Fibroblast of lung (primary cell): ENCODE measurements around the gene FAM25A. TPM values are rescaled to one million over a fixed set of nuclear protein-coding genes. Genes with fewer than 3 reads are reported as not detected.
"Not testable (repeated sequence)": the region's sequence is repeated elsewhere in the genome, so short reads cannot be mapped to it uniquely, and the experiment has no call there.

ENCODE experiments used
- DNase-seq, 2 donors: peaks; one replicate each; pipeline versions ENCODE4 v3.0.0 to v3.0.0-alpha.2; 2010; ENCODE audit warnings: low read depth in 2 of 2
- H2AFZ ChIP-seq: 2 replicates; pipeline ENCODE4 v1.5.1; 2012; ENCODE audit warnings: low read length, control low read depth, inconsistent platforms
- H3K27ac ChIP-seq: 2 replicates; pipeline ENCODE4 v1.5.1; 2011; ENCODE audit warnings: low read length, control low read depth; ENCODE audit not compliant: insufficient read depth
- H3K27me3 ChIP-seq: 2 replicates; pipeline ENCODE4 v1.5.1; 2011; ENCODE audit warnings: mild to moderate bottlenecking, low read length; ENCODE audit not compliant: control insufficient read depth, insufficient read depth
- H3K36me3 ChIP-seq: 2 replicates; pipeline ENCODE4 v1.5.1; 2011; ENCODE audit warnings: low read length; ENCODE audit not compliant: control insufficient read depth, insufficient read depth
- H3K4me1 ChIP-seq: 2 replicates; pipeline ENCODE4 v1.5.1; 2011; ENCODE audit warnings: low read length; ENCODE audit not compliant: control insufficient read depth, insufficient read depth; ENCODE audit errors: extremely low read depth
- H3K4me2 ChIP-seq: 2 replicates; pipeline ENCODE4 v1.5.1; 2011; ENCODE audit warnings: low read length, control low read depth; ENCODE audit not compliant: insufficient read depth; ENCODE audit errors: extremely low read depth
- H3K4me3 ChIP-seq, 4 experiments: fragments of 200-600 bp in 1 of 4; sonication (generic) in 1 of 4; replicated peaks in 1 of 4; 2 replicates each; pipeline ENCODE4 v1.5.1; 2011 to 2016; ENCODE audit warnings: low read length in 4 of 4, low read depth in 3 of 4, mild to moderate bottlenecking in 3 of 4, control low read depth in 2 of 4, inconsistent platforms in 1 of 4, mixed read lengths in 1 of 4; ENCODE audit not compliant: insufficient read depth in 1 of 4; ENCODE audit errors: control extremely low read depth in 1 of 4
- H3K79me2 ChIP-seq: 2 replicates; pipeline ENCODE4 v1.5.1; 2012; ENCODE audit warnings: mild to moderate bottlenecking, low read length, inconsistent platforms; ENCODE audit not compliant: control insufficient read depth, insufficient read depth
- H3K9ac ChIP-seq: 2 replicates; pipeline ENCODE4 v1.5.1; 2011; ENCODE audit warnings: mild to moderate bottlenecking, low read length, control low read depth; ENCODE audit not compliant: insufficient read depth
- H3K9me3 ChIP-seq: 2 replicates; pipeline ENCODE4 v1.5.1; 2012; ENCODE audit warnings: low read depth, low read length; ENCODE audit not compliant: control insufficient read depth, insufficient read depth
- H4K20me1 ChIP-seq: 2 replicates; pipeline ENCODE4 v1.5.1; 2011; ENCODE audit warnings: low read length; ENCODE audit not compliant: control insufficient read depth, insufficient read depth; ENCODE audit errors: extremely low read depth
- EZH2 ChIP-seq: IDR thresholded peaks from 2 replicates; pipeline ENCODE4 v1.5.1; 2012; ENCODE audit warnings: low read length, control low read depth, mild to moderate bottlenecking; ENCODE audit errors: missing control alignments
- polyA plus RNA-seq, 2 donors: library from polyadenylated mRNA; depleted of rRNA in 1 of 2; stranded (reverse) in 1 of 2; unstranded in 1 of 2; fragments of >200 nt; gene quantifications; 2 replicates each; pipeline ENCODE4 v1.2.1, GENCODE V29; 2011 to 2012; ENCODE audit warnings: missing spikeins in 1 of 2
- total RNA-seq: library from RNA; depleted of rRNA; stranded (reverse); fragments of >200 nt; gene quantifications from 2 replicates; pipeline ENCODE4 v1.2.1, GENCODE V29; 2014
- TF ChIP-seq, protein P1 (sequence below), 2 donors: IDR thresholded peaks in 1 of 2; conservative IDR thresholded peaks in 1 of 2; 1 replicate in 1 of 2; 2 replicates in 1 of 2; pipeline ENCODE4 v1.5.1; 2011 to 2012; ENCODE audit warnings: low read length in 2 of 2, control low read depth in 1 of 2, inconsistent platforms in 1 of 2, low read depth in 1 of 2, mild to moderate bottlenecking in 1 of 2

FAM25A gene
- total and polyA plus RNA-seq, 2 donors (not counting 1 experiment from before 2014, with no cell fraction given), result not detected

GRCh38 chr10:86979296-86979818, 40.7 kb upstream of the FAM25A start:
- H3K27ac ChIP-seq, result no peak overlapping the region
- no peaks in the 10 kb centered on the region for H4K20me1 ChIP-seq
- H3K9me3 ChIP-seq, result no peaks in the 10 kb centered on the region
- DNase-seq, result peak in 1 of 2 donors; percentile 36
- H3K4me1 ChIP-seq, result no peaks in the 10 kb centered on the region
- H3K4me3 ChIP-seq, result no peak overlapping the region
- H2AFZ ChIP-seq, result no peak overlapping the region
- no peaks in the 10 kb centered on the region for H3K27me3 ChIP-seq
- no peaks in the 10 kb centered on the region for H3K79me2 ChIP-seq
- H3K4me2 ChIP-seq, result no peak overlapping the region
- no peak overlapping the region for H3K9ac ChIP-seq
- no peak for TF ChIP-seq EZH2
- TF ChIP-seq, protein P1, sequence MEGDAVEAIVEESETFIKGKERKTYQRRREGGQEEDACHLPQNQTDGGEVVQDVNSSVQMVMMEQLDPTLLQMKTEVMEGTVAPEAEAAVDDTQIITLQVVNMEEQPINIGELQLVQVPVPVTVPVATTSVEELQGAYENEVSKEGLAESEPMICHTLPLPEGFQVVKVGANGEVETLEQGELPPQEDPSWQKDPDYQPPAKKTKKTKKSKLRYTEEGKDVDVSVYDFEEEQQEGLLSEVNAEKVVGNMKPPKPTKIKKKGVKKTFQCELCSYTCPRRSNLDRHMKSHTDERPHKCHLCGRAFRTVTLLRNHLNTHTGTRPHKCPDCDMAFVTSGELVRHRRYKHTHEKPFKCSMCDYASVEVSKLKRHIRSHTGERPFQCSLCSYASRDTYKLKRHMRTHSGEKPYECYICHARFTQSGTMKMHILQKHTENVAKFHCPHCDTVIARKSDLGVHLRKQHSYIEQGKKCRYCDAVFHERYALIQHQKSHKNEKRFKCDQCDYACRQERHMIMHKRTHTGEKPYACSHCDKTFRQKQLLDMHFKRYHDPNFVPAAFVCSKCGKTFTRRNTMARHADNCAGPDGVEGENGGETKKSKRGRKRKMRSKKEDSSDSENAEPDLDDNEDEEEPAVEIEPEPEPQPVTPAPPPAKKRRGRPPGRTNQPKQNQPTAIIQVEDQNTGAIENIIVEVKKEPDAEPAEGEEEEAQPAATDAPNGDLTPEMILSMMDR (conservative IDR thresholded peaks at IDR 0.05 in 1 of 2, IDR thresholded peaks at IDR 0.05 in 1 of 2; ENCODE audit: low read depth in 1 of 2, low read length in 2 of 2), result no peak
- H3K36me3 ChIP-seq, result no peaks in the 10 kb centered on the region

DNA sequence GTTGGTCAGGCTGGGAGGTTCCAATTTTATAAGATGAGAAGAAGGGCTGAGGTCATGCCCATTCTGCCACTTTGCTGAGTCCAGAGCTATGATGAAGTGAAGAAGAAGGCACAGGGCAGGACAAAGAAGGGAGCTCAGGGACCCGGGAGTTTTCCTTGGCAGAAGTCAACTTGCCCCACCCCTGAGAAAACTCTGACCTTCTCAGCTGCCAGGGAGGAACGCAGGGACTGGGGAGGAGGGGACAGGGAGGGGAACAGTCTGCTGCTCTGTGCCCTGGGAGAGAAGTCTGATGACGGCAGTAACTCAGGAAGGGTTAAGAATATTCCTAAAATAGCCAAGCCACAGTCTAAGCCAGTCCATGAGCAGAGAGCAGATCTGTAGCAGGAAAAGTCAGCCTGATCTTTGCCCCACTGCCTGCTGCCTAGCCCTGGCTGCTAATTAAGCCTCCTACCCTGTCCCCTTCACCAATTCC, 40.1 kb upstream of the FAM25A start:
- peak in 1 of 2 donors; percentile 82 for DNase-seq
- Histone ChIP-seq H3K4me1 (no peaks in the 10 kb centered on the region), H3K9me3 (no peaks in the 10 kb centered on the region), H3K27me3 (no peaks in the 10 kb centered on the region), H3K36me3 (no peaks in the 10 kb centered on the region), H3K79me2 (no peaks in the 10 kb centered on the region), H4K20me1 (no peaks in the 10 kb centered on the region), H3K4me3 (no peak overlapping the region), H2AFZ (no peak overlapping the region), H3K9ac (no peak overlapping the region), H3K27ac (no peak overlapping the region), H3K4me2 (peak overlapping the region; percentile 15)
- TF ChIP-seq, protein P1 (conservative IDR thresholded peaks at IDR 0.05 in 1 of 2, IDR thresholded peaks at IDR 0.05 in 1 of 2; ENCODE audit: low read depth in 1 of 2, low read length in 2 of 2), result no peak
- TF ChIP-seq EZH2, result no peak

DNA sequence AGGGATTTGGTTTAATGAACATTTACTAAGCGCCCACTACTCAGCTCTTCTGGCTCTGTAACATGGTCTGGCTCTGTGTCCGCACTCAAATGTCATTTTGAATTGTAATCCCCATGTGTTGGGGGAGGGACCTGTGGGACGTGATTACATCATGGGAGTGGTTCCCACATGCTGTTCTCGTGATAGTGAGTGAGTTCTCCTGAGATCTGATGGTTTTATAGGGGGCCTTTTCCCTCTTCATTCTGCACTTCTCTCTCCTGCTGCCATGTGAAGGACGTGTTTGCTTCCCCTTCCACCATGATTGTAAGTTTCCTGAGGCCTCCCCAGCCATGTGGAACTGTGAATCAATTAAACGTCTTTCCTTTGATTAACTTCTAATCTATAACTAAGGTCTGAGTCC, 39.1 kb upstream of the FAM25A start:
- H3K27me3 ChIP-seq, H3K27ac ChIP-seq, H2AFZ ChIP-seq, H3K4me2 ChIP-seq, H3K9ac ChIP-seq, H3K36me3 ChIP-seq, H3K9me3 ChIP-seq, H4K20me1 ChIP-seq, DNase-seq, H3K4me1 ChIP-seq, H3K4me3 ChIP-seq, H3K79me2 ChIP-seq: not testable (repeated sequence)
